ENCODE data around the gene CALML3.
"Not testable (repeated sequence)": the region's sequence is repeated elsewhere in the genome, so short reads cannot be mapped to it uniquely, and the experiment has no call there.

Gene CALML3

DNA sequence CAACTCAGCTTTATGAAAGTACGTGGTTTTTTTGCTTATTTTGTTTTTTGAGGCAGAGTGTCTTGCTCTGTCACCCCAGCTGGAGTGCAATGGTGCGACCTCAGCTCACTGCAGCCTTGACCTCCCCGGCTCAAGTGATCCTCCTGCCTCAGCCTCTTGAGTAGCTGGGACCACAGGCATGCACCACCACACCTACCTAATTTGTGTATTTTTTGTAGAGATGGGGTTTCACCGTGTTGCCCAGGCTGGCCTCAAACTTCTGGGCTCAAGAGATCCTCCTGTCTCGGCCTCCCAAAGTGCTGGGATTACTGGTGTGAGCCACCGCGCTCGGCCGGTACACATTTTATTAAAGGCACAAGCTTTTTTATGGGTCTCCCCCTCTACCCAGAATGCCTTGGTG, 34.3 kb downstream of the CALML3 start:
- DNase-seq: not testable (repeated sequence)

DNA sequence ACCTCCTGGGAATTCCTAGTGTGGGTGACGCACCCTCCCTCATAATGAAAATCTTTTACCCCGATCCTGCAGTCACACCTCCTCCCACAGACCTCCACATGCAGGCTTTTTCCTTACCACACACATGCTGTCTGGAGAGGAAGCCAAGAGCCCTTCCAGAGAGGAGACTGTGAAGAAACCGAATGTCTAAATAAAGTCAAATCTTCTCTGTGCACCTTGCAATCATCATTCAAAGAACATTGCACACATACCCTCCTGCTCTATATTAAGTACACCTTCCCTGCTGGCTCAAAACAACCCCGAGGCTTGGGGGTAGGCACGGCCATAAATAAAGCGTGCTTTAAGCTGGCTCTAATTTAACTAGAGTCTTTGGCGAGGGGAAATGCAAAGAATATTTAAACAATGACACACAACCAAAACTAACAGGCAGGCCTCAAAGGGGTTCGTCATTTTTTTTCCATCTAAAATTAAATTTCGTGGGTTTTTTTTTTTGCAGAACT, 34.9 kb downstream of the CALML3 start:
- DNase-seq: no peak

DNA sequence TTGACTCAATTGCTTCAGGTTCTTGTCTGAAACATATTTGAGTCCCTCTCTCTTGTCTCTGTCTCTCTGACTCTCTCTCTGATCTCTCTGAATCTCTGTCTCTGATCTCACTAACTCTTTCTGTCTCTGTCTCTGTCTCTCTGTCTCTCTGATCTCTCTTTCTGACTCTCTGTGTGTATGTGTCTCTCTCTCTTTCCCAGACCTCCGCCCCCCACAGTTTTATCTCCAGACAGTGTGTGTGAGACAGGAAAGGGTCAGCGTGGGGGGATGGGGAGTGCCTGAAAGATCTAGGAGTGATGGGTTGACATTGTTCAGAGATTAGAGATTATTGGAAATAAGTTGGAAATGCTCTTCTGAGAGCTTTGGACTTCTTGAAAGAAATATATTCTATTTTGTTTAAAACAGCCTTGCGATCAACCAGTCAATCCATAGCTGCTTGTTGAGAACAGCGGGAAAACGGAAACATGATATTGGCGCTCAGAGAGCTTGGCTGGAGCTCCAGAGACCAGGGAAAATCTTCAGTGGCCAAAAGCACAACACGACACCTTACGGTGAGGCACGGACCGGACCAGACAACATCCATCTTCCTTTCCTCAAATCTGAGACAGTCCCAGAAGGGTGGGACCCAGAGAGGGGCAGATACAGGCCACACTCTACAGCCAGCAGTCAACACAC, 35.5 kb downstream of the CALML3 start:
- DNase-seq: no peak

DNA sequence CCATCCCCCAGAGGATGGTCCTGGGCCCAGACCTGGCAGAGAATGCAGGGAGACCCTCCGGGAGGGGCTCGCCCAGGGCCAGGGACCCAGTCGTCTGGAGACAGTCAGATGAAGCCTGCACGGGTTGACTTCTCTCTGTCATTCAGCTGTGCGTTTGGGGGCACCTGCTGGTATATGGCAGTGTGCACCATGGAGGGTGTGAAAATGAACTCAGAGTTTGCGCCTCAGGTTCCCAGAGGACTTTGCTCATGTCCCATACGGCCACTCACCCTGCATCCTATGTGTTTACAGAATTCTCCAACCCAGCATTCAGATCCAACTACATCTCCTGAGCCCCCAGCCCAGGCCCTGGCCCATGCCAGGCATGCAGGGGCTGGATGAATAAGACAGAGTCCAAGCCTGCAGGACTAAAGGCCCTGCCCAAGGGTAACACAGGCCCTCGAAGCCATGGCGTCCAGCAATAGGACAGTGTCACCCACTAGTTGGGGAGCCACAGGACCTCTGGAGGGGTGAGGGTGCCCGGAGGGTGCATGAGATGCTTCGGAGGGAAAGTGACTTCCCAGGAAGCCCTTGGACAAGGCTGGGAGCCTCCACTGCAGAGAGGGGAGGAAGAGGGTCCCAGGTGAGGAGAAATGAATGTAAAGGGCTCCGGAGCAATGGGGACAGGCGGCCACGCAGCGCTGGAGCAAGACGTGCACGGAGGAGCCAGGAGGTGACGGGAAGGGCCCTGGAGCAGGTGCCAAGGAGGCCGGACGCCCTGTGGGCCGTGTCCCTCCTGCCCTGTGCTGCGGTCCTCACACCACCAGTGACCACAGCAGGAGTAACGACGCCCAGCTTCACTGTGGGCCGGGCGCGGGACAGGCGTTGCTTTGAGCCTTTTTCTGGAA, 36.3 kb downstream of the CALML3 start:
- no peak for DNase-seq

DNA sequence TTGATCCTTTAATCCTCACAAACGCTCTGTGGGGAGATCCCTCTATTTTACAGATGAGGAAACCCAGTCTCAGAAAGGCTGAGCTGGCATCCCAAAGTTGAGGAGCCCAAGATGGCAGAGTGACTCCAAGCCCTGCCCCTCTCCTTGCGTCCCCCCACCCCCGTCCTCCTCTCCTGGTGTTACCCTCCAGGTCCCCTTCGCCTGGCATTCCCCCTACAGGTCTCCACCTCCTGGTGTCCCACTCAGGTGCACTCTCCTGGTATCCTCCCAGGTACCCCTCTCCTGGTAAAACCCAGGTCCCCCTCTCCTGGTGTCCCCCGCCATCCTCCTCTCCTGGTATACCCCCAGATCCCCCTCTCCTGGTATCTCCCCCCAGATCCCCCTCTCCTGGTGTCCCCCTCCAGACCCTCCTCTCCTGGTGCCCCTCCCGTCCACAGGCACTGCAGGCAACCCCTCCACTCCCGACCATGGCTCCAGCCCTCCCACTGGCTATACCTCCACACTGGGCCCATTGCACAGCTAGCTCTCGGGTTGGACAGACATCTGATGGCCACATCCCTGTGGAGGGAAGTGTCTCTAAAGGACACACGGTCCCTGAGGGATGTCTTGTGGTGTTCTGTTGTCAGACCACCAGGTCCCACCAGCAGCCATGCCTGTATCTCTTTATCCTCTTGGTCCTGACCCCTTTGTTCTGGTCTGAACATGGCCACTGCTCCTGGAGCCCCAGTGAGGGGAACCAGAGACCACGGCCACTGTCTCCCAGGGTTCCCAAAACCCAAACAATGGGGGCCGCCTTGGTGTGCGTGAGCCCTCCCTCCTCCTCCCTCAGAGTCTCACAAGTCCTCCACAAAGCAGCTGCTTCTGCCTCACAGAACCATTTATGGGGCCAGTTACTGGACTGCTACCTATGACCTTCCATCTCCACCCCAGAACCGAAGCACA, 37.2 kb downstream of the CALML3 start:
- no peak for DNase-seq

DNA sequence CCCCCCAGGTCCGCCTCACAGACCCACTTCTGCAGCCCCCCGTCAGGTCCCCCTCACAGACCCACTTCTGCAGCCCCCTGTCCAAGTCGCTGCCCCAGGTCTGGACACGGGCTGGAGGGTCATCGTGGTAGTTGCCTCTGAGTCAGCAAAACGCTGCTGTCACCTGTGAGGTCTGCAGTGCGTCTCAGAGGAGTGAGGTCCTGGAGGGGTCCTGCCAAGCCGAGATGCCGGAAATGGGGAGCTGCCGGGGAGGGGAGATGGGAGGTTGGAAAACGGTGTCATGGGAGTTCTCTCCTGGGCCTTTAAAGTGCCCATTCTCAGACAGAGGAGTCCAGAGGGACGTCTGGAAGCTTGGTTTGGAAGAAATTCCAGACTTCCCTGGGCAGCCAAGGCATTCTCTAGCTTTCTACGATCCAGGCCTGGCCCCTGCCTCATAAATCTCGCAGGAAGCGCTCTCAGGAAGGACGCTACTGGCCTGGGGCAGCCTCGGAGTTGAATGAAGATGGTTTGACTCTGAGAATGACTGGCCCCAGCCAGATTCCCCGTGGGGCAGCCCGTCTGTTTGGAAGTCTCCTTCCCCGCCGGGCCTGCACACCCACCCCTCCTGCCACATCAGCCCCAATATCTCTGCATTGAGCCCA, 38.7 kb downstream of the CALML3 start:
- DNase-seq: no peak

DNA sequence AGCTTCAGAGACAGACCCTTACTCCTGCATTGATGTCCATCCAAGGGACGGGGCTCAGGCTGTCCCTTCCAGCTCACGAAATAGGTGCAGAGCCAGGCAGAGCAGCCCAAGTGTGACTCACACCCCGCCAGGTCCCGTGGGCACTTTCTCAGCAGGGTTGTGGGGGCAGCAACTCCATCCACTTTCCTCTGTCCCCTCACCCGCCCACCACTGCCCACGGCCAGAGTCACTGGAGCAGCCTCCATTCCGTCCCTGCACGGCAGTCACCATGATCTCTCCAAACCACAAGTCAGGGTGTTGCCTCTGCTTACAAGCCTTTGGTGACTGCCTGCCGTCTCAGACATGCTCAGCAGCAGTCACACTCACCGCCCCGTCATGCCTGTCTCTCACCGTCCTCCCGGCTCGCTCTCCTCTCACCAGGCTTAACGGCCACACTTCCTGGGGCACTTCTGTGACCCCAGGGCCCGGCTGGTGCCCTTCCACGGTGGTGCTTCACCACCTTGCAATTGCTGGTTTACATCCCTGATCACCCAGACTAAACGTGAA, 39.3 kb downstream of the CALML3 start:
- no peak for DNase-seq

DNA sequence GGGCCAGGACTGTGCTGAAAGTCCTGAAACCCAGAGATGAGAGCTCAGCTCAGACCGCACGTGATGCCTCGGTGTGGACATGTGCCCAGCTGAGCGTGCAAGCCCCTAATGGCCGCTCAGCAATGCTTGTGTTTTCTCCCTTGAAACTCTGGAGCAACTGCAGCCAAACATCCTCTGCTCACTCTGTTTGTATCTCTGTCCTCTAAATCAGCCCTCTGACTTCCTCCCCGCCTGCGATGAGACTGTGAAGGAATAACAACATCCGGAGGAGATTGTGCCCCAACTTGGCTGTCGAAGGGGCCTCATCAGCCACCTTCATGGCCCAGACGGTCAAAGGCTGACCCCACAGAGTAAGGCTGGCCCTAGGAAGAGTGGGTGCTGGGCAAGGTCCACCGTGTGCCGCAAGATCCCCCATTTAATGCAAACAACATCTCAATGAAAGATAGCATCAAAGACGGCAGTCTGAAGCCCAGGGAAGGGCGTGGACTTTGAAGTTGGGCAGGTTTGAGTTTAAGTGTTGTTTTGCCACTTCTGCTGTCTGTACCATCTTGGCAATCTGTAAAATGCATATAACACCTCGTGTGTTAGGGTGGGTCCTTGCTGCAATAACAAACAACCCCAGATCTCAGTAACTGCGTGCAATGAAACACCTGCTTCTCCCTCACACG, 39.9 kb downstream of the CALML3 start:
- DNase-seq: no peak

DNA sequence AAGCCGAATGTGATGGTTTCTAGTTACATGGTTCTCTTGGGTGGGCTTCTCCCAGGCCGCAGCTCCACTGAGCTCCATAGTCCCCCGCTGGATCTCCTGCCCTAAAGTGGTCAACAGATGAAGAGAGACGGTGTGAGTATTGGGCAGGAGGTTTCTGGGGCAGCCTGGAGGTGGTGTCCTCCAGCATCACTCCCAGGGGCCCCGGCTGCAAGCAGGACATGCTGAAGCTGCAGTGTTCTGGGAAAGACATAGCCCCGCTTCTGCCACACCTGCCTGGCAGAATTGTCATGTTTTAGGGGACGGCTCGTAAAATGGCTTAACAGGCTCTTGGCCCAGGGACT, 40.4 kb downstream of the CALML3 start:
- DNase-seq: no peak

DNA sequence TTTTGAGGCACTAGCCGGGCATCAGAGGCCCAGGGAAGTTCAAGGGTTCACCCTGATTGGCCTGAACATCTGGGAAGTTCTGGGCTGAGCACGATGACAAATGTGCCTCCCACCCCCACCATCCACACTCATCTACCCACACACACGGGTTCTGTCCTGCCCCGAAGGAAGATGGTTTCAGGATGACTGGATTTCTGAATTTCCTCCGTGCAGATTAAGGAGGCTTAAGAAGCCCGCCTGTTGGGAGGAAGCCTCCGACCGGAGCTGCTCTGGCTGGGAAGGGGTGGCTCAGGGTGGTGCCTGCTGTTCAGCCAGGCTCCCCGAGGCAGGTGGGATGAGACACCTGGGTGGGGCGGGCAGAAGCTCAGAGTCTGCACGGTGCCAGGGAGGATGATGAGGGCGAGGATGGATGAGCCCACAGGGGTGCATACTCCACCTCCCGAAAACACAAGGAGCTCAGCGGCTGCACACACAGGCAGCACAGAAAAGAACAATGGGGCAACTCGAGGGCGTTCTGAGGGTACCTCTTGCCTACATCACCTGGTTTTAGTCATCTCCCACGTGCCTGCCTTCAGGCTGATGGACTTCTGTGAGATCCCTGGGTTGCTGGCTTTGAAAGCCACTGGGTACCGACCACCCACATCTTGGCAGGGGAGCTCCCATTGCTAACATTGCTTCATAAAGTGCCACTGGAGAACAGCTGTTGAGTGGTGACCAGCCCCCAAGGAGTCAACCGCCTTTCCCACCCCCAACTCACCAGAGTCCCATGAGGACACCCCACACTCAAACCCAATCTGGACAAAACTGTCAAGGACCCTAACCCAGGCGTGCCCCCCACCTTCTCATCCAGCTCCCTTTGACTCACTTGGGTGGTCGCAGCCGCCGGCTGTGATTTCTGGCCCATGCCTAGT, 41.2 kb downstream of the CALML3 start:
- DNase-seq: no peak

DNA sequence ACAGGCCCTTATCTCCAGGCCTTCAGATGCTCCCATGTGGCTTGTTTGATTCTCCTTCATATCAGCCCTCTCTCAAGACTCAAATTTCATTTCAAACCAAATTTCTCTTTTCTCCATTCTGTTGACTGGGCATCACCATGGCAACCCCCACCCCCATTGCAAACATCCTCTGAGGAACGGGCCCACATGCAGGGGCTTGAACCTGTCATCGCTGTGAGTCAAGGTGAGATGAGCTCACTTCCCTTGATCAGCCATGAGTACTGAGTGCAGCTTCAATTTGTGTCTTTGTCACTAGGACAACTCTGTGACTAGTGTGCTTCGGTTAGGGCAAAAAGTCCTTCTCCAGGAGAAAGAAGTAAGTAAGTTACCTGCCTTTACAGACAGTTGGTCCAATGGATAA, 41.9 kb downstream of the CALML3 start:
- no peak for DNase-seq

DNA sequence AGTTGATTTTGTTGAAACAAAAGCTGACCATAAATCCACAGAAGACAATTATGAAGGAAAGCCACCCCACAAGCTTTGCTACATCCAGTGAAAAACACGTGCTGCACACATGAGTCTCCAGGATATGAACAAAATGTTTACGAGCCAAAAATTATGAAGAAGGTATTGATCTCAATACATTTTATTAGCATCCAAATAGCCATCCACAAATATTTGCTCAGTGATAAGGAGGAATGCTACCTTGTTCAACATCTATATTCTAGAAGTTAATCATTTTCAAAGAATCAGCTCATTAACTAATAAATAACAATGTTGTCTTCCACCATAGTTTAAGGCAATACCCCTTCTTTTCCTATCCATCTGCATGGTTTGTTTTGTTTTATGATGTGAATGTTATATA, 42.7 kb downstream of the CALML3 start:
- DNase-seq: no peak

DNA sequence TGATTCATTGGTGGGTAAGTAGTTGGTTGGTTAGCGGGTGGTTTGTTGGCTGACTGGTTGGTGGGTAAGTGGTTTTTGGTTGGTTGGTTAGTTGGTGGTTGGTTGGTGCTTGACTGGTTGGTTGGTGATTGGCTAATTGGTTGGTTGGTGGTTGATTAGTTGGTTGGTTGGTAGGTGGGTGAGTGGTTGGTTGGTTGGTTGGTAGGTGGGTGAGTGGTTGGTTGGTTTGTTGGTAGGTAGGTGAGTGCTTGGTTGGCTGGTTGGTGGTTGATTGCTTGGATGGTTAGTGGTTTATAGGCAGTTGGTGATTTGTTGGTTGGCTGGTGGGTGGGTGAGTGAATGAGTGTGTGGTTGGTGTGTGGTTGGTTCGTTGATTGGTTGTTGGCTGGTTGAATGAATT, 44.2 kb downstream of the CALML3 start:
- DNase-seq: no peak

DNA sequence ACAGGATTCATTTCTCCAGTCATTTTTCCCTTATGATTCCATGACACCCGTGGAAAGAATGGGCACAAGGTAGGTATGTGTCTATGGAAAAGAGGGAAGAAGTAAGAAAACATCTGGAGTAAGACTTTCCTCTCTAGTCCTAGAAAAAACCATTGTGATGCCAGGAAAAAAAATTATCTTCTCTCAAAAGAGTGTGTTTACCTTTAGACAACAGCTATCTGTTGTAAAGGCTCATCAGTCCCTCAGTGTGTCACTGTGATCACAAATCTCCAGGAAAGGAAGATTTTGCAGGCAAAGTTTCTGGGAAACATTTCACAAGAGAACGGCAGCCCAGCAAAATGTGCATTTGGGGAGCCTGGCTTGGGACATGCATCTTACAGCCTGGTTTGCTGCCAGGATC, 44.8 kb downstream of the CALML3 start:
- no peak for DNase-seq

DNA sequence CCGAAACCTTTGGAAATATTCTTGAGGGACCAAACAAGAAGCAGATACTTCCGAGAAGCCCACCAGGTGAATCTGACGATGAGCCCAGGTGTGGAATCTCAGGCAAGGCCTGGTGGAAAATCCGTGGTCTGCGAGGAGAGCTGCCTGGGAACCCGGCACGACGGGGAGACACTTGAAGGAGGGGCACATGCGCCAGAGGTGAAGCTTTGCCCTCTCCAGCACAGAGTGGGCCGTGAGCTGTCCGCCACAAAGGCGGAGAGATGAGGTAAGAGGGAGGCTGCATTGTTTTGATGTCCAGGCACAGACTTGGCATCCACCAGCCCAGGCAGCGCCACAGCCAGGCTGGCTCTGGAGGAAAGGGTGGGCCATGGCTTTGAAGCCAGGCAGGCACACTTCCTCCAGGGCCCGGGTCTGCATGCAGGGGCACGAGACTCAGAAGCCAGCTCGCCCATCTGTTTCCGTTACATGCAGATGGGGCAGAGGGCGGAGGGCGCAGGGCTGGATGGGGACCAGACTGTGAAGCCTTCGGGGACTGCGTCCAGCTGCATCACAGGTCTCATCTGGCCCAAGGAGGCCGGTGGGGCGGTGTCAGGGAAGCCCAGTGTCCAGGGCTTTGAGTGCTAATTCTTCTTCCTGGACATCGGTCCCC, 45.4 kb downstream of the CALML3 start:
- no peak for DNase-seq

DNA sequence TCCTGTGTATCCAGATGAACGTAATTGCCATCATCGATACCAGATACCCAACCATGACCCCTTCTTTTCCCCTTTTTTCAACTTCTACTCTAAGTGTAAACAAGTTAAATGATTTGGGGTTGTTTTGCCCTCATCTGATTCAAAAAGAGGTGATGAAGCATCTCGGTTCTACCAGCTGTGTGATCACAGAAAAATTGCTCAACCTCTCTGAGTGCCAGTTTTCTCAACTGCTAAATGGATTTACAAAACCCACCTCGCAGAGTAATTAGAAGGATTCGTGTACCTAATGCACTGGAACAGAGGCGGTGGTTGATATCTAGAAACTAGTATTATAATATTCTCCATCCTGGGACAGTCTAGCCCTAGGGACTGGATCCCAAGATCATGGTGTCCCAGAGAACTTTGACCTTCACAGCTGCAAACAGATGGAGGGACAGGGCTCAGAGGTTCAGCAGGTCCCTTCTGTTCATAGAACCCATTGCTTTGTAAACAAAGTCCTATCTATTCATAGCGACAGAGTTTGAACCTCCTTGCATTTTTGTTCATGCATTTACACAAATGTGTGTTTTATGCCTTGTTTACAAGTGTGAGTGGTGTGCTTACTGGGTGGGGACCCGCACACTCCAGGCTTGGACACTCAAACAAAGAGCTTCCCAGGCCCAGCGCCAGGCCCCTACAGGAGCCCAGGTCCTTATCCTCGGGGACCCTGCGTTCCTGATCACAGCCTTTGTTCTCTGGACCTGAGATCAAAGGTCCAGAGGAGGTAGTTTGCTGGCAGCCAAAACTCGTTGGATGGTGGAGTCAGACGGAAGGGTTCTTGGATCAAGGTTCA, 46.4 kb downstream of the CALML3 start:
- no peak for DNase-seq

DNA sequence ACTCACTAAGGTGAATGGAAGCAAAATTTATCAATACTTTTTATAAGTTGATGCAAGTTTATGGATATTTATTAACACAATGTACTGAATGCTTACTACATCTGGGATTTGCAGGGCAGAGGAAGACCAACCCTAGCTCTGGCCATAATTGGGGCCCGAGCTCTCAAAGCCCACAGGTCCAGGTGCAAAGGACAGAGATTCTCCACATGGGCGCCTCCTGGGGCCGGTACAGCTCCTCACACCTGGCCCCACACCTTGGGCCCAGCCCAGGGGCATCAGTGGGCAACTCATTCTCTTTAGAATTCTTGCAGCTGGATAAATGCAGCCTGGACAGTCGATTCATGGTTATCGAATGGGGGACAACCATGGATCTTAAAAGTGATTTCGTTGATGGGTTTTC, 47.1 kb downstream of the CALML3 start:
- no peak for DNase-seq

DNA sequence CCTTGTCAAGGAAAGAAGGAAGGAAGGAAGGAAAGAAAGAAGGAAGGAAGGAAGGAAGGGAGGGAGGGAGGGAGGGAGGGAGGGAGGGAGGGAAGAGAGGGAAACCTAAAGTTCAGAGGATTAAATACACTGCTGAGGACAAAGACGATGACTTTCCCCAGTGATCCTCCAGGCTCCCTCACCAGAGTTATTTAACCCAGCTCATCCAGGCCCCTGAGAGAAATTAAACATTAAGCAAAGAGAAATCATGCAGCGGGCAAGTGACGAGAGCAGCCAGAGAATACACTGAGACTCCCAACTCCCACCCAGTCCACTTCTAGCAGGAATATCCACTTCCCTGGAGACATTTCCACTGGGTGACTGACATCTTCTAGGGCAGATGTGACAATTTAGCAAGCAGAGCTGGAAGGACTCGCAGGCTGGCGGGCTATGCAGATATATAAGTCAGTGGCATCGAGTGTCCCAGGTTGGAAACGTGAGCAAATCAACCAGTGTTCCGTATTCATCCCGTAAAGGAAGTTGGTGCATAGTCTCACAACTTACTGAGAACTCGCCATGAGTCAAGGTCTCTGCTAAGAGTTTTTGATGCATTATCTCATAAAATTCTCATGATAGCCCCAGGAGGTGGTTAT, 48.7 kb downstream of the CALML3 start:
- no peak for DNase-seq
